ENCODE results near the gene ORC1.

The ORC1 gene

DNA sequence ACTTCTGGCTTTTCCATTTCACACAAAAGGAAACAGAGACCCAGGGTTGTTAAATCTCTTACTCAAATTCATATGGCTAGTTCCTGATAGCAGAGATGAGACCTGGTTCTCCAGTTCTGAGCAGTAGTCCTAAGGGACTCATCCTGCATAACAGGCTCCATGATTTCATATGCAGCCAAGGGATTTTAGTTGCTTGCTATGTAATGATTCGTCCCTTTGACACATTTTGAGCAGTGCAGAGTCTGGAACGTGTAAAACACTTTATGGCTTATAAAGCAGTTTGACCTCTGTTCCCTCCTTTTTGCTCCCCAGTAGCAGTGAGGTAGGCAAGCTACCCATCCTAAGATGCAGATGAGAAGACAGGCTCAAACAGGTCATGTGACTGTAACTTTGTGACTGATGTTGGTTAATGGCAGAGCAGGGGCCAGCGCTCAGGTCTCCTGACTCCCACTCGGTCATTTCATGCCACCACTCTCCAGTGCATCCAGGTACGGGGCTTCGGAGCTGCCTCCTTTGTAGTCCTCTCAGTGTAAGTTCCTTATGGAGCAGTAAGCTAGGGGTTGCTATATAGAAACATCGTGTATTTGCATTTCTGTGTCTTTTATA lies 62.5 kb downstream of the ORC1 start:
- no peak for DNase-seq

GRCh38 chr1:52337439-52337838 lies 66.8 kb downstream of the ORC1 start:
- no peak for DNase-seq

DNA sequence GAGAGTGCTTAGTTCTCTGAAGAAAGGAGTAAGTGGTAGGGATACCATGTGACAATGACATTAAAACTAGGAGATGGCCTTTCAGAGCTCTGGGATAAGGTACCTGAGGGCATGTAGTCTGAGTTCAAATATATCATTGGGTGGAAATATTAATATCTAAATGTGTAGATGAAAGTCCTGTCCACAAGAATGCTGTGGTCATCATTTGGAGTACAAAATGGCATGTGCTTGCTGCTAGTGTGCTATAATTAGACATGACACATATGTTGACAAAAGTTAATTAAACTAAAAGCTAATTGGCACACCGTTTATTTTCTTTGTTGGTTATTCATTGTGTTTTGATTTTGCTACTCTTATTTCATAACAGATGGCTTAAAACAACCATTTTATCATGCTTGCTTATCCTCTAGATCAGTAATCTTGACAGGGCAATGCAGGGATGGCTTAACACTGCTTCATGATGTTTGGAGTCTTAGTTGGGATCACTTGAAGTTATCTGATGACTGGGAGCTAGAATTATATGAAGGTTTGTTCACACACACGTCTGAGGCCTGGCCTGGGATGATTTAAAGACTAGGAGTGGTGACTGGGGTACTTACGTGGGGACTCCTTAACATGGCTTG lies 69.2 kb downstream of the ORC1 start:
- DNase-seq: no peak

DNA sequence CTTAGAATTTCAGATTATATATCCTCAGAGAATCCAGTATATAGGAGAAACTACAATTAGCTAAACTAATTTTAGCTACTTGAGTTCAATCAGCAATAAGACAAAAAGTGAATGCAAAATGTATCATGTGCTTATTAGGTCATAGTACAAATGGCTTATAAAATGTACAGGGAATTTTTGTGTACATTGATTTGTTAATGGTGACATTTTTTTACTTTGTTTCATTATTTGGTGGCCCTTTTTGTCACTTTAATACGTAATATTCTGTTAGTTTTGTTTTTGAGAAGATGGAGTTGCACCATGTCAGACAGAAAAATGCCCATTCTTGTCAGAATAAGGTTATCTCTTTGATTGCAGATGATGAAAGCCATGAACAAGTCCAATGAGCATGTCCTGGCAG lies 71.8 kb downstream of the ORC1 start:
- no peak for DNase-seq

- DNase-seq: no peak
These were observed 75.6 kb downstream of the ORC1 start for GRCh38 chr1:52328615-52329014.

DNA sequence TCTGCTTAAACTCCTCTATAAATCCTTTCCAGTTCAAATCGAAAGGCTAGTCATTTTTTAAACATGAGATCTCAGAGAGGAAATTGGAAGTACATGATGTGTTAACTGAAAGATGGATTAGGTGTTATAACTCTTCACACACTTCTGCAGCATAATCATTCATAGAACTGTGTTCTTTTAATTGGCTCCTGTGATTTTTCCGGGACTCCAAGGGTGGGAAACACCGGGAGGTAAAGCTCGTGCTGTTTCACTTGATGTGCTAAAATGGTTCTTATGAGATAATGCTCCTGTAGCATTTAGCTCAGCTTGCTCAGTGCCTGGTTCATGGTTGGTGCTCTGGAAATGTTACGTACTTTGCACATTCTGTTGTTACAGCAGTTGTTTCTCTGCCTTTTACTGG lies 78.4 kb downstream of the ORC1 start:
- no peak for DNase-seq

GRCh38 chr1:52323731-52324130 lies 80.5 kb downstream of the ORC1 start:
- DNase-seq: no peak
